ENCODE results near the gene LTBP4. TPM values are rescaled to one million over a fixed set of nuclear protein-coding genes. Genes with fewer than 3 reads are reported as not detected.

Gene LTBP4
- total RNA-seq, 2 donors from 2014 or later: 164 to 195 TPM

DNA sequence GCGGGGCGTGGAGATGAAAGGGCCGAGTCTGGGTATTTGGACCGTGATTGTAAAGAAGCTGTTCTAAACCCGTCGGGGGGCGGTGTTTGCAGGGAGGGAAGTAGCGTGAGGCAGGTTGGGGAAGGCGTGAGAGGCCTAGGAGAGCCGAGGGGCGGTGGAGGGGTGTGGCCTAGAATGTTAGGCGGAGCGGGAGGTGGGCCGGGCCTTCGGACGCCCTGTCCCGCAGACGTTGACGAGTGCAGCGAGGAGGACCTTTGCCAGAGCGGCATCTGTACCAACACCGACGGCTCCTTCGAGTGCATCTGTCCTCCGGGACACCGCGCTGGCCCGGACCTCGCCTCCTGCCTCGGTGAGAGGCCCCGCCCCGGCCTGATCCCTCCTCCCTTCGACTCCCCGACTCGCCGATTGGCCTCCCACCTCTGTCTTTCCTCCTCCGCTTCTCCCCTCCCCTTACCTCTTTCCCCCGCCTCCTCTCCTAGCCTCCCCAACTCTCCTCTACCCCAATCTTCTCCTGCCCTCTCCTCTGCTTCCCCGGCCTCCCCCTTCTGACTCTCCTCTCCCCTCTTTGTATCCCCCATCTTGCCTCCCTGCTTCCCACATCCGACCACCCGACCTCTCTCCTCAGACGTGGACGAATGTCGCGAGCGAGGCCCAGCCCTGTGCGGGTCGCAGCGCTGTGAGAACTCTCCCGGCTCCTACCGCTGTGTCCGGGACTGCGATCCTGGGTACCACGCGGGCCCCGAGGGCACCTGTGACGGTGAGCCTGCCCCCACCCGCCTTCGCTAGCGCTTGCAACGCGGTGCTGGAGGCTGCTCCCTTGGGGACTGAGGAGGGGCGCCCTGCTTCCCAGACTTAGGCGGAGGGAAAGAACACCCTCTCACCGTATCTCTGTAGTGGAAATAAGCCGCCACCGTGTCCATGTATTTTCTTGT lies 12.8 kb downstream of the LTBP4 start:
- peaks cover 3 to 14% of the 10 kb centered on the region in 2 donors for H3K36me3 Mint-ChIP-seq (ENCODE audit: insufficient read depth in 2 of 2)
- DNase-seq (peak; percentile 88 to 94), ATAC-seq (replicated peaks in 1 of 2) (peak; percentile 61 to 67)
- no peaks in the 10 kb centered on the region for H3K27me3 Mint-ChIP-seq (ENCODE audit: low read depth)
- peaks cover 50% of the 10 kb centered on the region for H3K4me1 Mint-ChIP-seq (ENCODE audit: low read depth)
- H3K4me3 Mint-ChIP-seq: peak overlapping the region; percentile 96 to 100
- peak overlapping the region; percentile 98 for H3K27ac Mint-ChIP-seq
- H3K9me3 Mint-ChIP-seq: no peaks in the 10 kb centered on the region

GRCh38 chr19:40614622-40615411 lies 13.6 kb downstream of the LTBP4 start:
- H3K27ac Mint-ChIP-seq: peak overlapping the region; percentile 98

DNA sequence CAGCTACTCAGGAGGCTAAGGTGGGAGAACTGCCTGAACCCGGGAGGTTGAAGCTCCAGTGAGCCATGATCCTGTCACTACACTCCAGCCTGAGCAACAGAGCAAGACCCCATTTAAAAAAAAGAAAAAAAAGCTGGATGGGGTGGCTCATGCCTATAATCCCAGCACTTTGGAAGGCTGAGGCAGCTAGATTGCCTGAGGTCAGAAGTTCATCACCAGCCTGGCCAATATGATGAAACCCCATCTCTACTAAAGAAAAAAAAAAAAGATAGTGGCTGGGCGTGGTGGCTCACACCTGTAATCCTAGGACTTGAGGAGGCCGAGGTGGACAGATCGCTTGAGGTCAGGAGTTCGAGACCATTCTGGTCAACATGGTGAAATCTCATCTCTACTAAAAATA lies 15.0 kb downstream of the LTBP4 start:
- Mint-ChIP-seq H3K36me3 (ENCODE audit: insufficient read depth in 2 of 2) (peaks cover 8 to 19% of the 10 kb centered on the region in 2 donors), H3K27me3 (ENCODE audit: low read depth) (no peaks in the 10 kb centered on the region), H3K27ac (no peak overlapping the region)

More at GRCh38 chr19:40614622-40615411, 13.6 kb downstream of the LTBP4 start:
- peaks cover 7 to 17% of the 10 kb centered on the region in 2 donors for H3K36me3 Mint-ChIP-seq (ENCODE audit: insufficient read depth in 2 of 2)
- H3K4me1 Mint-ChIP-seq (ENCODE audit: low read depth): peaks cover 53% of the 10 kb centered on the region
- peak overlapping the region; percentile 96 to 100 for H3K4me3 Mint-ChIP-seq
- DNase-seq: peak; percentile 88 to 92
- no peaks in the 10 kb centered on the region for H3K27me3 Mint-ChIP-seq (ENCODE audit: low read depth)
- ATAC-seq (replicated peaks in 1 of 2): peak; percentile 48 to 52
- no peaks in the 10 kb centered on the region for H3K9me3 Mint-ChIP-seq

DNA sequence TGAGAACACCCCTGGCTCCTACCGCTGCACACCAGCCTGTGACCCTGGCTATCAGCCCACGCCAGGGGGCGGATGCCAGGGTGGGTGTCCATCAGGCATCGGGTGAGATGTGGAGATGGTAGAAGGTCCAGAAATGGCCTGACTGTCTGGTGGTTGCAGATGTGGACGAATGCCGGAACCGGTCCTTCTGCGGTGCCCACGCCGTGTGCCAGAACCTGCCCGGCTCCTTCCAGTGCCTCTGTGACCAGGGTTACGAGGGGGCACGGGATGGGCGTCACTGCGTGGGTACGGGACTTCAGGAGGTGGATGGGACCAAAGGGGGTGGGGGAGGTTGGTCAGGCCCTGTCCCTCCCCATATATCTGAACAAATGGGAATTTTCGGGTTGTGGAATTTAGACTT lies 15.8 kb downstream of the LTBP4 start:
- no peaks in the 10 kb centered on the region for H3K27me3 Mint-ChIP-seq (ENCODE audit: low read depth)

More for the DNA sequence above, 15.0 kb downstream of the LTBP4 start:
- no peak for DNase-seq
- ATAC-seq (replicated peaks in 1 of 2): no peak
- Mint-ChIP-seq H3K4me1 (ENCODE audit: low read depth) (peaks cover 41% of the 10 kb centered on the region), H3K4me3 (no peak overlapping the region), H3K9me3 (no peaks in the 10 kb centered on the region)

DNA sequence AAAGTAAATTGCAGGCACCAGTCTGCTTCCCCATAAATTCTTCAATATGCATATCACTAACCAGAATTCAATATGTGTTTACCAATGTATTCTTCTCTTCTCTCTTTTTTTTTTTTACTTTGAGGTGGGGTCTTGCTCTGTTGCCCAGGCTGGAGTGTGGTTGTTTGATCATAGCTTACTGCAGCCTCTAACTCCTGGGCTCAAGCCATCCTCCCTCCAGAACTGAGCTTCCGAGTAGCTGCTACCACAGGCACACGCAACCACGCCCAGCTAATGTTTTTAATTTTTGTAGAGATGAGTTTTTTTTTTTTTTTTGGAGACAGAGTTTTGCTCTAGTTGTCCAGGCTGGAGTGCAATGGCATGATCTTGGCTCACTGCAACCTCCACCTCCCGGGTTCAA lies 16.8 kb downstream of the LTBP4 start:
- Mint-ChIP-seq H3K36me3 (ENCODE audit: insufficient read depth in 2 of 2) (peaks cover 12 to 24% of the 10 kb centered on the region in 2 donors), H3K9me3 (no peaks in the 10 kb centered on the region), H3K4me3 (no peak overlapping the region), H3K27me3 (ENCODE audit: low read depth) (no peaks in the 10 kb centered on the region), H3K4me1 (ENCODE audit: low read depth) (peaks cover 30% of the 10 kb centered on the region), H3K27ac (no peak overlapping the region)
- ATAC-seq (replicated peaks in 1 of 2) (no peak), DNase-seq (no peak)

More for the DNA sequence above, 15.8 kb downstream of the LTBP4 start:
- no peaks in the 10 kb centered on the region for H3K9me3 Mint-ChIP-seq
- H3K27ac Mint-ChIP-seq: no peak overlapping the region
- H3K4me1 Mint-ChIP-seq (ENCODE audit: low read depth): peaks cover 37% of the 10 kb centered on the region
- ATAC-seq (replicated peaks in 1 of 2) (no peak), DNase-seq (no peak)
- H3K4me3 Mint-ChIP-seq: no peak overlapping the region
- H3K36me3 Mint-ChIP-seq (ENCODE audit: insufficient read depth in 2 of 2): peaks cover 10 to 24% of the 10 kb centered on the region in 2 donors

- Mint-ChIP-seq H3K4me3 (no peak overlapping the region), H3K9me3 (no peaks in the 10 kb centered on the region), H3K27ac (peak overlapping the region; percentile 4), H3K4me1 (ENCODE audit: low read depth) (peaks cover 28% of the 10 kb centered on the region), H3K36me3 (ENCODE audit: insufficient read depth in 2 of 2) (peaks cover 13 to 24% of the 10 kb centered on the region in 2 donors), H3K27me3 (ENCODE audit: low read depth) (no peaks in the 10 kb centered on the region)
- DNase-seq: no peak
- ATAC-seq (replicated peaks in 1 of 2): no peak
These were observed 18.4 kb downstream of the LTBP4 start for GRCh38 chr19:40619333-40620160.

GRCh38 chr19:40620161-40620485 lies 19.0 kb downstream of the LTBP4 start:
- no peaks in the 10 kb centered on the region for H3K9me3 Mint-ChIP-seq
- peaks cover 15 to 24% of the 10 kb centered on the region in 2 donors for H3K36me3 Mint-ChIP-seq (ENCODE audit: insufficient read depth in 2 of 2)
- H3K4me1 Mint-ChIP-seq (ENCODE audit: low read depth): peaks cover 22% of the 10 kb centered on the region
- H3K27ac Mint-ChIP-seq: no peak overlapping the region
- H3K4me3 Mint-ChIP-seq: no peak overlapping the region
- DNase-seq (no peak), ATAC-seq (replicated peaks in 1 of 2) (no peak)
- no peaks in the 10 kb centered on the region for H3K27me3 Mint-ChIP-seq (ENCODE audit: low read depth)

DNA sequence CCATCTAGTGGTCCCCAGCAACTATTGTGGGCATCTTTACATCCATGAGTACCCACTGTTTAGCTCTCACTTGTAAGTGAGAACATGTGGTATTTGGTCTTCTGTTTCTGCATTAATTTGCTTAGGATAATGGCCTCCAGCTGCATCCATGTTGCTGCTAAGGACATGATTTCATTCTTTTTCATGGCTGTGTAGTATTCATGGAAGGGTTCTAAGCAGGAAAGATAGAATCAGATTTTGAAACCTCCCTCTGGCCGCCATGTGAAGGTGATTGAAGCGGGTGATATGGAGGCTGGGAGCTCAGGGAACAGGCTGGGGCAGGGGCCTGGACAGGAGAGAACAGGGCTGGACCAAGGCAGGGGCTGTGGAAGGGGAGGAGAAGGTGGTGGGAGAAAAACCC lies 20.1 kb downstream of the LTBP4 start:
- peaks cover 16 to 20% of the 10 kb centered on the region in 2 donors for H3K36me3 Mint-ChIP-seq (ENCODE audit: insufficient read depth in 2 of 2)
- H3K27ac Mint-ChIP-seq: peak overlapping the region; percentile 9
- no peak overlapping the region for H3K4me3 Mint-ChIP-seq
- ATAC-seq (replicated peaks in 1 of 2) (no peak), DNase-seq (no peak)
- no peaks in the 10 kb centered on the region for H3K27me3 Mint-ChIP-seq (ENCODE audit: low read depth)
- H3K9me3 Mint-ChIP-seq: no peaks in the 10 kb centered on the region
- H3K4me1 Mint-ChIP-seq (ENCODE audit: low read depth): peaks cover 18% of the 10 kb centered on the region

GRCh38 chr19:40621966-40622772 lies 21.0 kb downstream of the LTBP4 start:
- no peaks in the 10 kb centered on the region for H3K27me3 Mint-ChIP-seq (ENCODE audit: low read depth)
- H3K36me3 Mint-ChIP-seq (ENCODE audit: insufficient read depth in 2 of 2): peaks cover 16 to 25% of the 10 kb centered on the region in 2 donors
- no peak overlapping the region for H3K27ac Mint-ChIP-seq
- no peak overlapping the region for H3K4me3 Mint-ChIP-seq
- H3K4me1 Mint-ChIP-seq (ENCODE audit: low read depth): peaks cover 18% of the 10 kb centered on the region
- ATAC-seq (replicated peaks in 1 of 2): no peak
- no peaks in the 10 kb centered on the region for H3K9me3 Mint-ChIP-seq
- DNase-seq: no peak

DNA sequence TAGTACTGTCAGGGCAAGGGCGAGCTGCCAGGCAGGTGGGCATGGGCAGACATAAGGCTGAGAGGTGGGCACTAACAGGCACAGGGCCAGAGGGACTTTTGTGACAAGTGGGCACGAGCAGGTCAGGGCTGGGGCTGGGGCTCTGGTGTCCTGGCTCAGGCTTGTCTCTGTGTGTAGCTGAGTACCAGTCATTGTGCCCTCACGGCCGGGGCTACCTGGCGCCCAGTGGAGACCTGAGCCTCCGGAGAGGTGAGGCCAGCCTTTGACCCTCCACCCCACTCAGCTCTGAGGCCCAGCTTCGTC lies 21.6 kb downstream of the LTBP4 start:
- ATAC-seq (replicated peaks in 1 of 2) (no peak), DNase-seq (no peak)
- no peaks in the 10 kb centered on the region for H3K27me3 Mint-ChIP-seq (ENCODE audit: low read depth)
- no peaks in the 10 kb centered on the region for H3K9me3 Mint-ChIP-seq
- H3K4me1 Mint-ChIP-seq (ENCODE audit: low read depth): peaks cover 18% of the 10 kb centered on the region
- no peak overlapping the region for H3K27ac Mint-ChIP-seq
- H3K4me3 Mint-ChIP-seq: no peak overlapping the region
- peaks cover 16 to 27% of the 10 kb centered on the region in 2 donors for H3K36me3 Mint-ChIP-seq (ENCODE audit: insufficient read depth in 2 of 2)

DNA sequence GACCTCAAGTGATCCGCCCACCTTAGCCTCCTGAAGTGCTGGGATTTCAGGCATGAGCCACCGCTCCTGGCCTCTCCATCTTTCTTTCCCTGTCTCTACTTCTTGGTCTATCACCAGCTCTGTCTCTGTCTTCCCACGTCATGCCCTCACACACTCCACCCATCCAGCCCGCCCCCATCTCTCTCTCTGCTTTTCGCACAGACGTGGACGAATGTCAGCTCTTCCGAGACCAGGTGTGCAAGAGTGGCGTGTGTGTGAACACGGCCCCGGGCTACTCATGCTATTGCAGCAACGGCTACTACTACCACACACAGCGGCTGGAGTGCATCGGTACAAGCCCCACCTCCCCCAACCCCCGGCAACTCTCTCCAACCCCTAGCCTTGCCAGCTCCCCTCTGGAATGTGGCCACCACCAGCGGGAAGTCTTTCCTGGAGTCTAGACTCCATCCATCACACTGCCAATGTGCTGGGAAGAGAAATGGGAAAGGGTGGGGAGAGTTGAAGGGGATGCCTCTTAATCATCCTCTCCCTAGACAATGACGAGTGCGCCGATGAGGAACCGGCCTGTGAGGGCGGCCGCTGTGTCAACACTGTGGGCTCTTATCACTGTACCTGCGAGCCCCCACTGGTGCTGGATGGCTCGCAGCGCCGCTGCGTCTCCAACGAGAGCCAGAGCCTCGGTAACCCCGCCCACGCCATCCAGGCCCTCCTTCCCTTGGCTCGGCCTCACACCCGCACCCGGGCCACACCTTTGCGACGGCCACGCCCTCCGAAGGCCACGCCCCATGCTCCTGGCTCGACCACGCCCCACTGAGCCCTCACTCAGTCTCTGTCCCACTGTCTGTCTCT lies 22.5 kb downstream of the LTBP4 start:
- Mint-ChIP-seq H3K36me3 (ENCODE audit: insufficient read depth in 2 of 2) (peaks cover 16 to 27% of the 10 kb centered on the region in 2 donors), H3K9me3 (no peaks in the 10 kb centered on the region), H3K4me1 (ENCODE audit: low read depth) (peaks cover 18% of the 10 kb centered on the region), H3K27ac (no peak overlapping the region), H3K4me3 (no peak overlapping the region), H3K27me3 (ENCODE audit: low read depth) (no peaks in the 10 kb centered on the region)
- ATAC-seq (replicated peaks in 1 of 2): peak in 1 of 2 donors; percentile 37
- DNase-seq: no peak

Measured in activated T-cell treated with anti-CD3 and anti-CD28 coated beads, Interleukin-2, amount 50 U/mL, for 72 hours (primary cell).